Posterior cingulate gyrus (tissue), 11 donors: ENCODE measurements around the gene NDUFB8.

Experiments used
- DNase-seq, 10 donors: peaks; one replicate each; pipeline versions ENCODE4 v3.0.0 to v3.0.0-alpha.2; 2020 to 2021; ENCODE audit warnings: mixed read lengths in 3 of 10
- intact Hi-C: fragments of 100-400 bp; cut with DNase I; formaldehyde crosslinking; loops from one replicate; pipeline ENCODE4 v1.15.1; 2023

Gene NDUFB8

DNA sequence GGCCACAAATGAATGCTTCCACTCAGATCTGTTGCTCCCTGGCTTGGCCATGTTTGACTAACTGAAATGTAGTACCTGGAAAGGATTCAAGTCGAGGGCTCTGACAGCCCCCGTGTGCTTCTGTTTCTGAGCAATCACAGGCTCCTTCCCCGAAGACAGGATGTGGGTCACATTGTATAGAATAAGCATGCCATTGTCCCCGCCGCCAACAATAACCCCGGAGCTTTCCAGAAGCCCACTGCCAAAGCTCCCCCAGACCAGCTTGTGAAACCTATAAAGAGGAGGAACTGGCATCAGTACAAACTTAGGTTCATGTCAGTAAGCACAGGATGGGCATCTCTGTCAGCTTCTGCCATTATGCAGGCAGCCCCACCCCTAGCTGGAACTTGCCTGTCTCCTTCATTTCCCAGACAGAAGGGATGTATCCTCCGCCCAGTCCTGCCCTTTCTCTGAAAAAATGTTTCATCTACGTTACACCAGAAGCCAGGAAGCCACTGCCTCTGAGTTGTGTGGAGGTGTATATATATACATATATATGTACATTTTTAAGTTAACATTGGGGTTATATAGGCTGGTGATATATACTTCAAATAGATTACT lies 20.3 kb downstream of the NDUFB8 start:
- intact Hi-C loops, result no loop called here
- no peak for DNase-seq

DNA sequence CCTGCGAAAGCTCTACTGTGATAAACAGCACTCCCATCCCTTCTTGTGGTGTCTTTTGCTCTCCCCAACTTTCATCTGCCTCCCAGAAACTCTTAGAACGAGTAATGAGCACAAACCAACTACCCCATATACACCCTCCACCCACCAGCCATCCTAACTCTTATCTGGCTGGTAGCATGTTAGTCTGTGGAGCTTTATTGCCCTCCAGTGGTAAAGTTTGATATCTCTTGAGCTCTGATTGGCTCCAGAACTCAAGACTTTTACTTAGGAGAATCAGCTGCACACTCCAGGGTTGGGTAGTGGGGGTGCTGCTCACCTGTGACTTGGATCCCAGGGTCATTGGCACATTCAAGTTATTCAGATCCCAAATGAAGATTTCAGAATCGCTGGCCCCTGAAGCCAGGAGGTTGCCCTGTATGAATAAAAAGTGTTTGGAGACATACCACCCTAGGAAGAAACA lies 20.9 kb downstream of the NDUFB8 start:
- DNase-seq, result no peak
- intact Hi-C loops, result no loop called here

GRCh38 chr10:100508266-100508665 lies 21.4 kb downstream of the NDUFB8 start:
- intact Hi-C loops, result no loop called here
- no peak for DNase-seq

GRCh38 chr10:100507357-100507732 lies 22.3 kb downstream of the NDUFB8 start:
- no peak for DNase-seq
- intact Hi-C loops, result no loop called here

DNA sequence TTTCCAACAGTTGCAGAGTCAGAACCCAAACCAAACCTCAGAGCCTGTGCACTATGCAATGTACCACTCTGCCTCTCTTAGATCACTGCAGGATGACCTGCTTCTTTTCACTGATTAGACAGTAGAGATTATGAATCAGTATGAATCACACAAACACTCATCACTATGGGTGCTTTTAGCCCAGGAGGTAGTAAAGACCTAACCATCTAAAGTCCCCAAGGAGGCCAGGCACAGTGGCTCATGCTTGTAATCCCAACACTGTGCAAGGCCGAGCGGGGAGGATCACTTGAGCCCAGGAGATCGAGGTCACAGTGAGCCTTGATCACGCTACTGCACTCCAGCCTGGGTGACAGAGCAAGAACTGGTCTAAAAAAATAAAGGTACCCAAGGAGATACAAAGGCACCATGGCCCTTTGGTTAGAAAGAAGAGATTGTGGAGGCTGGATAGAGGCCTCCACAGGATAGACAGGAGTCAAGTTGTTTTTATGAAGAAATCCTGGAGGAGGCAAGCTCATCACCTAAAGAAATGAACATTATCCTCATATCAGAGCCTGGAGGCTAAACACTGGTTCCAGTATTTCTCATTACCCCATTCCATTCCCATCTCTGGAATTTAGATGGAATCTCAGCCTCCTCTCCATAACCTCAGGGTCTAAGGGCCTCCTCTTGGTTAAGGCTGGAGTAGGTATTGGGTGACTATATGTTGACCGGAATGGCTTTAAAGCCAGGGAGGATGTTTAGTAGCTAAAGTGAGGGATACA lies 22.9 kb downstream of the NDUFB8 start:
- intact Hi-C loops, result no loop called here

GRCh38 chr10:100505164-100505563 lies 24.5 kb downstream of the NDUFB8 start:
- intact Hi-C loops, result no loop called here
- DNase-seq, result no peak

More for the DNA sequence above, 22.9 kb downstream of the NDUFB8 start:
- no peak for DNase-seq

GRCh38 chr10:100504096-100504495 lies 25.6 kb downstream of the NDUFB8 start:
- DNase-seq, result no peak
- intact Hi-C loops, result no loop called here

GRCh38 chr10:100502926-100503494 lies 26.7 kb downstream of the NDUFB8 start:
- intact Hi-C loops, result no loop called here
- DNase-seq, result no peak

- DNase-seq, result no peak
- intact Hi-C loops, result no loop called here
Observed at GRCh38 chr10:100501423-100501822, 28.2 kb downstream of the NDUFB8 start.

DNA sequence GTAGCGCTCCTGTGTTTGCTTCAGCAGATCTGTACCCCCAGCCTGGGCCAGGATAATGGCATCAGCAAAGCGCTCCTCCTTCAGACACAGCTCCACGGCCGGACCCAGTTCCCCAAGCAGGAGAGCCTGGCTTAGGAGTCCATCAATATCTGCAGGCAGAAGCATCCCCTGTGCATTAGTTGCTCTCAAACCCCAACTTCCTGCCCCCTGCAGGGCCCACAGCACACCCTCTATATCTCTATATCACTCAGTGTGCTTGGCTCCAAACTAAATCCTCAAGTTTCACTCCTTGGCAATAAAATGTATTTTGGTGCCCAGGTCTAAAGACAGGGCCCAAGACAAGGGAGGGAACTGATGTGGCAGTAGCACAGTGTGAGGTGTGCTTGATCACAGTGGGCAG lies 31.6 kb downstream of the NDUFB8 start:
- no peak for DNase-seq
- intact Hi-C loops, result no loop called here

GRCh38 chr10:100496567-100496966 lies 33.1 kb downstream of the NDUFB8 start:
- no peak for DNase-seq
- intact Hi-C loops, result no loop called here

GRCh38 chr10:100490531-100490930 lies 39.1 kb downstream of the NDUFB8 start:
- DNase-seq, result no peak
- intact Hi-C loops, result no loop called here

GRCh38 chr10:100489396-100489795 lies 40.3 kb downstream of the NDUFB8 start:
- intact Hi-C loops, result no loop called here

GRCh38 chr10:100487529-100487928 lies 42.1 kb downstream of the NDUFB8 start:
- intact Hi-C loops, result no loop called here
- no peak for DNase-seq

More at GRCh38 chr10:100489396-100489795, 40.3 kb downstream of the NDUFB8 start:
- no peak for DNase-seq

DNA sequence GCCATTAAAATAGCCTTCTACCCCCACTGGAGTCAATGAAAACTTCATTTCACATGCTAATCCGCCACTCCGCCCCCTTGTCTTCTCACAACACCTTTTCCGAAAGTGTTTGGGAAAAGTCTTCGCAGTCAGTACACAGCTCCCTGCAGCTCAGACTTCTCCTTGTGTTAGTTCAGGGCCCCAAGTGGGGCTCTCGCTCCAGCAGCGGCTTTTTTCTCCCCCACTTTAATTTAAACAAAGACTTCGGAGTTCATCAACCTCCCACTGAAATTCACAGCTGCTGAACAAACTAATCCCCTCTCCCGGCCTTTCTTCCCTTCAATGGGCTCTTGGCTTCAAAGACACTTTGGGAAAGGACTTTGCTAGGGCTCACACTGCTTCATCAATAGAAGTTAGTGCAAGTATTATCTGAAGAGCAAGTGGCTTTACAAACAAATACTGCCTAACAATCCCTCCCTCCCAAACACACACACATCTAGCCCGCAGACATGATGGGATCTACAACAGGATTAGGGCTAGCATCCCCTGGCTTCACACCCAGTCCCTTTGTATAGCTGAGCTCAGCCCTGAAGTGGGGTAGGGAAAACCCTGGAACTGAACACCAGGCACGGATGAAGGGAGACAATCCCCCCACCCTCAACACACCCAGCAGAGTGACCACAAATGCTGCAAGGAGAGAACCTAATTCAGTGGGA lies 43.7 kb downstream of the NDUFB8 start:
- no peak for DNase-seq
- intact Hi-C loops, result no loop called here

GRCh38 chr10:100485366-100485765 lies 44.3 kb downstream of the NDUFB8 start:
- DNase-seq, result no peak
- intact Hi-C loops, result no loop called here

- no peak for DNase-seq
- intact Hi-C loops, result no loop called here
Observed at GRCh38 chr10:100483876-100484666, 45.6 kb downstream of the NDUFB8 start.

GRCh38 chr10:100482834-100483185 lies 46.9 kb downstream of the NDUFB8 start:
- intact Hi-C loops, result no loop called here

DNA sequence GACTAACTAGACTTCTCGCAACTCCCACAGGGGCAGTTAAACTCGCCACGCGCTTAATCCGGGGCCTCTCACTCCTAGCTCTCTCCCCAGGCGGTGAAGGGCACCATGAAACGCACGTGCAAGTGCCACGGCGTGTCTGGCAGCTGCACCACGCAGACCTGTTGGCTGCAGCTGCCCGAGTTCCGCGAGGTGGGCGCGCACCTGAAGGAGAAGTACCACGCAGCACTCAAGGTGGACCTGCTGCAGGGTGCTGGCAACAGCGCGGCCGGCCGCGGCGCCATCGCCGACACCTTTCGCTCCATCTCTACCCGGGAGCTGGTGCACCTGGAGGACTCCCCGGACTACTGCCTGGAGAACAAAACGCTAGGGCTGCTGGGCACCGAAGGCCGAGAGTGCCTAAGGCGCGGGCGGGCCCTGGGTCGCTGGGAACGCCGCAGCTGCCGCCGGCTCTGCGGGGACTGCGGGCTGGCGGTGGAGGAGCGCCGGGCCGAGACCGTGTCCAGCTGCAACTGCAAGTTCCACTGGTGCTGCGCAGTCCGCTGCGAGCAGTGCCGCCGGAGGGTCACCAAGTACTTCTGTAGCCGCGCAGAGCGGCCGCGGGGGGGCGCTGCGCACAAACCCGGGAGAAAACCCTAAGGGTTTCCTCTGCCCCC lies 47.4 kb downstream of the NDUFB8 start:
- intact Hi-C loops, result no loop called here
- DNase-seq, result peak; percentile 55 to 96 (median 73)

More at GRCh38 chr10:100482834-100483185, 46.9 kb downstream of the NDUFB8 start:
- no peak for DNase-seq
